Sigmoid colon (tissue), 4 donors: Measurements from ENCODE around the gene ODAD3.
A peak's percentile ranks its signal among the peaks of the same experiment; 100 is the strongest.

Experiments
- POLR2A ChIP-seq, 2 donors: fragments of 450-650 bp; IDR thresholded peaks; one replicate each; pipeline ENCODE4 v1.6.1; 2016; ENCODE audit warnings: antibody characterized with exemption in 2 of 2, mild to moderate bottlenecking in 2 of 2, moderate library complexity in 2 of 2
- POLR2AphosphoS5 ChIP-seq, 4 donors: sonication (generic); formaldehyde crosslinking; IDR thresholded peaks; one replicate each; pipeline ENCODE4 v1.6.1; 2017; ENCODE audit warnings: antibody characterized with exemption in 4 of 4
- TF ChIP-seq, protein P1 (sequence below), 4 experiments: fragments of 450-650 bp in 3 of 4; fragments of 200-600 bp in 1 of 4; IDR thresholded peaks; one replicate each; pipeline ENCODE4 v1.5.1; 2016 to 2019; ENCODE audit warnings: antibody characterized with exemption in 4 of 4, mild to moderate bottlenecking in 3 of 4, moderate library complexity in 2 of 4

DNA sequence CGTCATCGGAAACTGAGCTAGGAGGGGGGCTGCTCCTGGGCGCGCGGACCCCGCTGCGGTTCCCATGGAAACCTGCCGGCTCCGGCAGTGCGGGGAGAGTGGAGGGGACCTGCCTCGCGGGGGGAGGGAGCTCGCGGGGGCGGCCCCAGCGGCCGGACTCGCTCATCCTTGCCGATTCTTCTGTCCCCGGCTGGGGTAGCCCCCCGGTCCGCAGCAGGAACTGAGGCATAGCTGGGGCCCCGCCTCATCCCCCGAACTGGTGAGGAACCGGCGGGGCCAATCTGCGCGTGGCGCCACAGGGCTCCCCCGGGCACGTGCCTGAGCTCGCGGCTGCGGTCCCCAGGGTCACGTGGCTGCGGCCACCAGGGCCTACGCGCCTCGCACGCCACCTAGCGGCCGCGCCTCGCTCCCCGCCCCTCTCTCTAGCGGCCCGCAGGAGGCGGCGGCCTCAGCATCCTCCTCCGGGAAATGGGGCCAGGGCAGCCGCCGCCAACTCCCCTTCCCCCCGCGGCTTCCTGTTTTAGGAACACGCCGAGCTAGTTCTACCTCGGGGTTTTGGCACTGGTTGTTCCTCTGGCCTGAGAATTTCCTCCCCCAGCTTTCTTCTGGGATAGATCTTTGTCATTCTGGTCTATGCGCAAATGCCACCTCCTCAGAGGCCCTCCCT is 47.6 kb upstream of the ODAD3 start:
- TF ChIP-seq POLR2A (IDR thresholded peaks at IDR 0.05): no peak
- TF ChIP-seq, protein P1, sequence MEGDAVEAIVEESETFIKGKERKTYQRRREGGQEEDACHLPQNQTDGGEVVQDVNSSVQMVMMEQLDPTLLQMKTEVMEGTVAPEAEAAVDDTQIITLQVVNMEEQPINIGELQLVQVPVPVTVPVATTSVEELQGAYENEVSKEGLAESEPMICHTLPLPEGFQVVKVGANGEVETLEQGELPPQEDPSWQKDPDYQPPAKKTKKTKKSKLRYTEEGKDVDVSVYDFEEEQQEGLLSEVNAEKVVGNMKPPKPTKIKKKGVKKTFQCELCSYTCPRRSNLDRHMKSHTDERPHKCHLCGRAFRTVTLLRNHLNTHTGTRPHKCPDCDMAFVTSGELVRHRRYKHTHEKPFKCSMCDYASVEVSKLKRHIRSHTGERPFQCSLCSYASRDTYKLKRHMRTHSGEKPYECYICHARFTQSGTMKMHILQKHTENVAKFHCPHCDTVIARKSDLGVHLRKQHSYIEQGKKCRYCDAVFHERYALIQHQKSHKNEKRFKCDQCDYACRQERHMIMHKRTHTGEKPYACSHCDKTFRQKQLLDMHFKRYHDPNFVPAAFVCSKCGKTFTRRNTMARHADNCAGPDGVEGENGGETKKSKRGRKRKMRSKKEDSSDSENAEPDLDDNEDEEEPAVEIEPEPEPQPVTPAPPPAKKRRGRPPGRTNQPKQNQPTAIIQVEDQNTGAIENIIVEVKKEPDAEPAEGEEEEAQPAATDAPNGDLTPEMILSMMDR (IDR thresholded peaks at IDR 0.05): peak; percentile 69 to 88 (median 86)
- peak in 2 of 4 donors; percentile 6 to 30 for TF ChIP-seq POLR2AphosphoS5 (IDR thresholded peaks at IDR 0.05)
